Activated gamma-delta T cell treated with anti-CD3 and anti-CD28 coated beads, Interleukin-2, amount 50 U/mL, for 16 hours (primary cell): ENCODE data around the gene ARID1B.

Experiments
- DNase-seq: peaks from one replicate; pipeline ENCODE4 v3.0.0-alpha.2; 2020; ENCODE audit warnings: low read depth

ARID1B gene

DNA sequence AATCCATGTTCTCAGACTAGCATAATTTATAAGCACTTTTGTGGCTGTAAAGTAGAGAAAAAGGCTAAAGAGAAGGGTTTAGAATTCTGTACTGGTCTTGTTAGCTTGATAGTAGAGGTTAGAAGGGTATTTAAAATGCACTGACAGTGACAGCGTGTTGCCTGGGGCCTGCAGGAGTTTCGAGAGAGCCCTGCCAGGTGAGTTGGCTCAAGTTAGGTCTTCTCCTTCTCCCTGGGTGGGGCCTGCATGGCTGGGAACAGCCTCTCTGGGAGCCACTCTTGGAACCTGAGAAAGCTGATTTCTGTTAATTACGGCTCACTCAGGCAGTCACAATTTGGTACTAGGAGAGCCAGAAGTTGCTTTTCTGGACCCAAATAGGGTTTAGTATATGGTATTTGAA is 103.7 kb downstream of the ARID1B start:
- no peak for DNase-seq

GRCh38 chr6:156881687-156882629 is 104.8 kb downstream of the ARID1B start:
- no peak for DNase-seq

DNA sequence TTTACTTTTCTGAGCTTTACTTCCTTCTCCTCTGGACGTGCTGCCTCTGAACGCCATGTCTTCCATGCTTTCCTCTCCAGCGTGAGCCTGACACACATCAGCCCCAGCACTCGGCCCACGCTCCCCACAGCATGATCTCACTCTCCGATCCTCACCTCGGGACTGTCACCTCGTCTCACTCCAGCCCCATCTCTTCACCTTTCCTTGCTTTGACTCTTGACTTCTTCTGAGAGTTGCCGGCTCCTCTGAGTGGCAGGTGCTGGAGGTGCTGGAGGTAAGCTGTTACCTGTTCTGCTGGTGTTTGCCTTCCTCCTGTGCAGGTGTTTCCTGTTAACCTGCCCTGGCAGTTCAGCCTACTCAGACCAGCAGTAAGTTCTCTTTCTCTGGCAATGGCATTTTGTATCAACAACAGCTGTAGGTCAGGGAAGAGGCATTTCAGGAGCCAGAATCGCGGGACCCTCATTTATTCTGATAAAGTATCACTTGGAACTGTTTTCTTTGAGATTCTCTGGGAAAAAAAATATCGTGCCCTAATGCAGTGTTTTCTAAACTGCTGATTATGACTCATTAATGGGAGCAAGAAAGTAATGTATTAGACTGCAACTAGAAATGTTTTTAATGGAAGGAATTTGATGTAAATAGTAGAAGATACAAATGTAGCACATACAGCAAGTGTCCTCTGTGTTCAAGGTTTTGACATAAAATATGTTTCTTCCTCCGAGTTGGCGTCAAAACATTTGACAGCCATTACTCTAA is 106.5 kb downstream of the ARID1B start:
- DNase-seq, result no peak

- no peak for DNase-seq
Observed at GRCh38 chr6:156884306-156884705, 107.1 kb downstream of the ARID1B start.

GRCh38 chr6:156885562-156885961 is 108.4 kb downstream of the ARID1B start:
- DNase-seq, result no peak

GRCh38 chr6:156886409-156886808 is 109.2 kb downstream of the ARID1B start:
- DNase-seq, result no peak

DNA sequence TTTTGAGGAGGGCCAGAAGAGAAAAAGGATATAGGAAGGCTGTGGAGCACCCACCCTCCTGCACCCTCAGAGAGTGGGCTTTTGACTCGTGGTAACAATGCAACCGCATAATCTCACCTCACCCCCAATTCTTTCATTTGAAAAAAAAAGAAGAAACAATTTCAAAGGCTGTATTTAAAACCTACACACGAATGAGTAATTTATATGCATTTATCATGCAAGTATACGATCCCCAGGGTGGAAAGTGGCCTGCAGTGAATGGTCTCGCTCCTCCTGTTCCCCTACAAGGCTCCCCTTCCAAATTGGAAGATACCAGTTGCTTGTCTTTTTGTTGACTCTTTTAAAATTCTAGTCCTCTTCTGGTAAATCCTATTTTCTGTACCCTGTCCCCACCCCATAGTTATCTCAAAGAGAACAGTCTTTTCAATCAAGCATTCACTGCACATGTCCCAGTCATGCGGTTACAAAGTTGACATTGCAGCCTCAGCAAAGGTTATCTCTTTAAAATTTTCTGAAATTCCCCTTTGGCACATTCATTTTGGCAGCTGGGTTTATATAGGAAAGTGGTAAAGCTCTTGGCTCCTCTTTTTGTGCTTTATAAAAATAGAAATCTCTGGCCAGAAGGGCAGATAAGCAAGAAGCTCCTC is 110.6 kb downstream of the ARID1B start:
- DNase-seq, result no peak

GRCh38 chr6:156889469-156889868 is 112.3 kb downstream of the ARID1B start:
- no peak for DNase-seq

DNA sequence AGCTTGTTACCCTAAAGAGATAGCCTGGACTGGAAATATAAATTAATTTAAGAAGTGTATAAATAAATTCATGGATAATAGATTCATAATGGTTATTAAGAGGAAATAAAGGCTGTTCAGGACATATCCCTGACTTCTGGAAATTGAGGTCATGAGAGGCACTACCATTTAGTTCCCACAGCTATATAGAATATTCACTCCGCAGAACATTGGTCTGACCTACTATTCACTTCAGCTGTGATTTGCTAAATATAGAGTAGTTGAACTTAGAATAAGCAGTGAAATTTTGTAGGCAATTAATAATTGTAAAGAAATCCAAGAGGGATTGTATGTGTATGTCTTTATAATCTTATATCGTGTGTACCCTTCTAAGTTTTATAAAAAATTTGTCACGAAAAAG is 112.8 kb downstream of the ARID1B start:
- no peak for DNase-seq

- DNase-seq, result no peak
Observed at GRCh38 chr6:156890627-156891314, 113.6 kb downstream of the ARID1B start.

GRCh38 chr6:156897907-156898531 is 120.8 kb downstream of the ARID1B start:
- no peak for DNase-seq

DNA sequence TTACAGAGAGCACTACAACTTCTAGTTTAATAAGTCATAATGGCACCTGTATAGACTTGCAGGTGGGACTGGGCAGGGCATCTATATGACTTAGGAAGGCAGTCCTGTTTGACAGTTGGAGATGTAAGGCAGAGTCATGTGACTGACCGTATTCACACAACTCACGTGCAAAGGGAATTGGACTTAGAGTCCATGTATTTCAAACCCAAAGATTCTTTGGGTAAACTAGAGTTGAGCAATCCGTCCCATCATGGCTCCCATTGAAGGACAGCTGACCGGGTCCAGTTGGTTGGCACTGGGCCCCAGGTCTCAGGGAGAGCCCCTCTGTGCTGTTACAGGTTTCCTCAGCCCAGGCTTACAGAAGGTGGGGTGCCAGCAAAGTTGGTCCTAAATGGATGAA is 121.9 kb downstream of the ARID1B start:
- no peak for DNase-seq

DNA sequence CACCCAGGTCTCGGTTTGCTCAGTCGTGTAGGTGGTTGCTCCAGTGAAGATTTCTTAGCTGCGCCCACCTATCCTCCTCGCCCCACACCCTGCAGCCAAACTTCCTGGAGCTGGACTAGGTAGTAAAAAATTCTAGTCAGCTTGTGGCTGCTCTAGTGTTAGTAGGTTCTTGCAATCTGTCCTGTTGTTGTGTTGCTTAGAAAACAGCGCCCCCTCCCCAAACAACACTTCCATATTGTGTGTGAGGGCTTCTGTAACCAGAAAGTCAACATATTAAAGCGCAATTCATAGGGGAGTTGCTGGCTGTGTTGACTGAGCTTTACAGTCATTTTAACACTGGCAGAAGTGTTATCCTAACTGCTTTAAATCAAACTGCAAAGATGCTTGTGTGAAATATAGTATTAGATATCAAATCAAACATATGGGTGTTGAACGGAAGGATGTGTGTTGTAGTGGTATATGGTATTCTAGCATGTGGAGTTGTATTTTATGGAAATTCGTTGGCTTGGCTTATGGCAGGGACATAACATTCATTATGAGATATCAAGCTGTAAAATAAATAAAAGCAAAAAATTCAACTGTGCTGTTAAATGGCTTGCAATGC is 122.5 kb downstream of the ARID1B start:
- DNase-seq, result no peak

- no peak for DNase-seq
Observed at GRCh38 chr6:156900292-156900691, 123.1 kb downstream of the ARID1B start.

- no peak for DNase-seq
Observed at GRCh38 chr6:156901309-156902019, 124.3 kb downstream of the ARID1B start.

DNA sequence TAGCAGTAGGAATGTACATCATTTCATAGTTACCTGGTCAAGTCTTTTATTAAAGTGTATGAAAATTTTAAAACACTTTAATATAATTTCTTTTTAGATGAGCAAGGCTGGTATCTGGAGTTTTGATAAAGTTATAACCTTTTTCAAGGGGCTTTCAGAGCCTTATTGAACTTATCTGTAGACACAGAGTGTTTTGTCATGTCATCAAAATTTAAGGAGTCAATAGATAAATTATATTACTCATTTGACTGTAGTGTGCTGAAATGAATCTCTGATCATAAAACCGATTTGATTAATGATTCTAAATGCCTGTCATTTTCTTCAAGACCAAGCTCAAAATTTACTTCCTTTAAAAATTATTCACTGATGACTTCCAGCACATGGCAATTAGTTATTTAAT is 125.6 kb downstream of the ARID1B start:
- no peak for DNase-seq

DNA sequence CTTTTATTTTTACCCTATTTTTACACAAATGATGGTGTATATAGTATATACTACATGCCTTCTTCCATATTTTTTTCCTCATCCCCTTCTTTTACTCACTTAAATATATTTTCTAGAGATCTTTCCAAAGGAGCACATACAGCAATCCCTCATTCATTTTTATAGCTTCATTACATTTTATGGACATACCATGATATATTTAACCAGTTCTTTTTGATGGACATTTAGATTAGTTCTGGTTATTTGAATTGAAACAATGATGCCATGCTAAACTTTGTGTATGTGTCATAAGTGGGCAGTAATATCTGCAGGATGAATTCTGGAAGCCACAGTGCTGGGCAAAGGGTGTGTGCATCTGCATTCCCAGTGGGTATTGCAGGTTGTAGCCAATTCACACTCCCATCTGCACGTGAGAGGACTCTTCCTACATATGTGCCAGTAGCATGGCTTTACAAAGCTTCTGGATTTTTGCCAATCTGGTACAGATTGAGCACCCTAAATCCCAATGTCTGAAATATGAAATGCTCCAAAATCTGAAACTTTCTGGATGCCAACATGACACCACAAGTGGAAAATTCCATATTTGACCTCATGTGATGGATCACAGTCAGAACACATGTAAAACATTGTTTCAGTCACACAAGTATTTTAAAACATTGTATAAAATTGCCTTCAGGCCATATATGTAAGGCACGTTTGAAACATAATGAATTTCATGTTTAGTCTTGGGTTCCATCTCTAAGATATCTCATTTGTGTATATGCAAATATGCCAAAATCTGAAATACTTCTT is 127.2 kb downstream of the ARID1B start:
- no peak for DNase-seq

DNA sequence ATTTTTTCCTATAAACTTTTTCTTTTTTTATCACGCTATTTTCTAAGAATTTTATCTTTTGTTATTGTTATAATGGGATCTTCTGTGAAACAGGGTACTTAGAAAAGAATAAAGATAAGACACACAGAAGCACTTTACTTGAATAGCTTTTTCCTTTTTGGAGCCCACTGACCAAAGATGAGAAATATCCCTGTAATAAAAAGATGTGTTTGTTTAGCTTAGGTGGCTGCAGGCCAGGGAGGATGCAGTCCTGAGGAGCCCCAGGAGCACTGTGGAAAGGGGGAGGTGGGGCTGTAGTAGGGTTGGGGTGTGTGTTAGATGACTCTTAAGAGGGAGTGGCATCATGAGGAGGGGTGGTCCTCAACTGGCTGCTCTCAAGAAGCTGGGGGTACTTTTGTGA is 128.6 kb downstream of the ARID1B start:
- no peak for DNase-seq

GRCh38 chr6:156906451-156906850 is 129.3 kb downstream of the ARID1B start:
- DNase-seq, result no peak
